ENCODE data around the gene KIF22. TPM values are rescaled to one million over a fixed set of nuclear protein-coding genes. Genes with fewer than 3 reads are reported as not detected.
"Not testable (repeated sequence)": the region's sequence is repeated elsewhere in the genome, so short reads cannot be mapped to it uniquely, and the experiment has no call there.

The KIF22 gene
- polyA plus RNA-seq, 3 donors, result 22.0 to 46.2 (median 28.9) TPM

DNA sequence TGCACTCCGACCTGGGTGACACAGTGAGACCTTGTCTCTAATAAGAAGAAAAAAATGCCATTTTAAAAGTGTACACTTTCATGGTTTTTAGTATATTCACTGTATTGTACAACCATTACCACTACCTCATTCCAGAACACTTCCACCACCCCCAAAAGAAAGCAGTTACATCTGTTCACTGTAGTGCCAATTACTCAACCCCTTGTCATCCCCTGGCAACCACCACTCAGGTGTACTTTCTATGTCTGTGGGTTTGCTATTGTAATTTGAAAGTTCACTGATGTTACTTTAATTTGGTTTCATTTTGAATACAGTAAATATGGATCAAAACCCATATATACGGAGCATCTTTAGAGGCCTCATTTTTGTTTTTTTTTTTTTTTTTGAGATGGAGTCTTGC, 6.4 kb upstream of the KIF22 start:
- Histone ChIP-seq H2AFZ (ENCODE audit: insufficient read depth, low read depth, low read length, poor library complexity, severe bottlenecking) (no peak overlapping the region), H4K20me1 (ENCODE audit: insufficient read depth, low read length) (no peaks in the 10 kb centered on the region), H3K4me1 (ENCODE audit: control insufficient read depth in 1 of 2, insufficient read depth in 2 of 2, low read length in 2 of 2) (peaks cover 8 to 11% of the 10 kb centered on the region in 2 donors), H3K27me3 (ENCODE audit: control insufficient read depth in 2 of 2, insufficient read depth in 2 of 2, low read length in 2 of 2) (no peaks in the 10 kb centered on the region), H3K9me3 (replicated peaks in 1 of 2; ENCODE audit: control insufficient read depth in 1 of 2, insufficient read depth in 1 of 2, low read length in 2 of 2) (no peaks in the 10 kb centered on the region), H3K9ac (ENCODE audit: insufficient read depth, low read length, poor library complexity, severe bottlenecking) (no peak overlapping the region), H3K4me3 (replicated peaks in 1 of 3; ENCODE audit: low read depth in 2 of 3, low read length in 3 of 3) (no peak overlapping the region), H3K36me3 (replicated peaks in 1 of 2; ENCODE audit: control insufficient read depth in 1 of 2, insufficient read depth in 2 of 2, low read length in 2 of 2) (no peaks in the 10 kb centered on the region), H3K4me2 (replicated peaks; ENCODE audit: extremely low read depth, low read length, poor library complexity, severe bottlenecking) (no peak overlapping the region), H3K27ac (ENCODE audit: low read depth in 1 of 2, low read length in 2 of 2) (no peak overlapping the region), H3K79me2 (ENCODE audit: insufficient read depth, low read length) (no peaks in the 10 kb centered on the region)
- intact Hi-C loops (cut with micrococcal nuclease), result no loop called here
- TF ChIP-seq, protein P1, sequence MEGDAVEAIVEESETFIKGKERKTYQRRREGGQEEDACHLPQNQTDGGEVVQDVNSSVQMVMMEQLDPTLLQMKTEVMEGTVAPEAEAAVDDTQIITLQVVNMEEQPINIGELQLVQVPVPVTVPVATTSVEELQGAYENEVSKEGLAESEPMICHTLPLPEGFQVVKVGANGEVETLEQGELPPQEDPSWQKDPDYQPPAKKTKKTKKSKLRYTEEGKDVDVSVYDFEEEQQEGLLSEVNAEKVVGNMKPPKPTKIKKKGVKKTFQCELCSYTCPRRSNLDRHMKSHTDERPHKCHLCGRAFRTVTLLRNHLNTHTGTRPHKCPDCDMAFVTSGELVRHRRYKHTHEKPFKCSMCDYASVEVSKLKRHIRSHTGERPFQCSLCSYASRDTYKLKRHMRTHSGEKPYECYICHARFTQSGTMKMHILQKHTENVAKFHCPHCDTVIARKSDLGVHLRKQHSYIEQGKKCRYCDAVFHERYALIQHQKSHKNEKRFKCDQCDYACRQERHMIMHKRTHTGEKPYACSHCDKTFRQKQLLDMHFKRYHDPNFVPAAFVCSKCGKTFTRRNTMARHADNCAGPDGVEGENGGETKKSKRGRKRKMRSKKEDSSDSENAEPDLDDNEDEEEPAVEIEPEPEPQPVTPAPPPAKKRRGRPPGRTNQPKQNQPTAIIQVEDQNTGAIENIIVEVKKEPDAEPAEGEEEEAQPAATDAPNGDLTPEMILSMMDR (IDR thresholded peaks at IDR 0.05), result no peak
- Mint-ChIP-seq H3K4me3 (no peak overlapping the region), H3K36me3 (no peaks in the 10 kb centered on the region), H3K27me3 (ENCODE audit: low read depth in 3 of 3) (peaks cover 0 to 4% (median 2%) of the 10 kb centered on the region in 3 donors), H3K4me1 (peaks cover 10% of the 10 kb centered on the region), H3K9me3 (peaks cover 0 to 2% (median 0%) of the 10 kb centered on the region in 7 donors), H3K27ac (no peak overlapping the region)
- WGBS (ENCODE audit: insufficient coverage), result no CpG with 5 or more reads among the region's 2 CpGs
- DNase-seq, result no peak

DNA sequence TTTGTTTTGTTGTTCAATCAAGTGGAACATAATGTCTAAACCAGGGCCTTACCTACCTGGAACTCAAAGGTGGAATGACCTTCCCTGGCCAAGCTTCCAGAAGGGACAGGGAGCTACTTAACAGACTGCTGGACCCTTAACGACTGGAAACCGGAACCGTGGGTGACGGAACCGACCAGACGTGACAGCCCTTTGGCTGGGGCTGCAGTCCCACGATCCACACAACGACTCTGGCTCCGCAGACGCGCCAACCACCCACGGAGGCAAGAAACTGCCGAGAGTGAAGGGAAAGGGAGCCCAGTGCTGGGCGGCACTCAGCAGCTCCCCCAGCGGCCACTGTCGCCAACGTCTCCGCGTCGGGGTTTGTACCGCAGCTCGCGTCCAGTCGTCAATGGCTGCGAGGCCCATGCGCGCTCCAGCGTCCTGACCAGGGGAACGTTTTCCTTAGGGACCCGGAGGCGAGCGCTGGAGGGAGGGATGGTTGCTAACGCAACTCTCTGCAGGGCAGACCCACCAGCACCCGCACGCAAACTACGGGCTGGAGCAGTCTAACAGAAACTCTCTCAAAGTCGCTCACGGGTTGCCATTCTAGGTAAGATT, 5.5 kb upstream of the KIF22 start:
- H3K4me3 ChIP-seq (replicated peaks in 1 of 3; ENCODE audit: low read depth in 2 of 3, low read length in 3 of 3), result peak overlapping the region in 2 of 3 experiments; percentile 4 to 53
- H2AFZ ChIP-seq (ENCODE audit: insufficient read depth, low read depth, low read length, poor library complexity, severe bottlenecking), result peak overlapping the region; percentile 86
- no peak overlapping the region for H3K27ac ChIP-seq (ENCODE audit: low read depth in 1 of 2, low read length in 2 of 2)
- intact Hi-C loops (cut with micrococcal nuclease), result loop anchor here in 1 of 2 donors (5.0 kb wide), 1 partner anchor 43 kb away; no protein-coding TSS in a partner anchor
- no peaks in the 10 kb centered on the region for H3K27me3 ChIP-seq (ENCODE audit: control insufficient read depth in 2 of 2, insufficient read depth in 2 of 2, low read length in 2 of 2)
- TF ChIP-seq, protein P1 (IDR thresholded peaks at IDR 0.05), result peak; percentile 85
- peaks cover 0 to 2% (median 0%) of the 10 kb centered on the region in 7 donors for H3K9me3 Mint-ChIP-seq
- DNase-seq, result peak; percentile 64 to 69 (median 69)
- no peaks in the 10 kb centered on the region for H3K79me2 ChIP-seq (ENCODE audit: insufficient read depth, low read length)
- peak overlapping the region; percentile 62 to 79 for H3K4me3 Mint-ChIP-seq
- no peak overlapping the region for H3K9ac ChIP-seq (ENCODE audit: insufficient read depth, low read length, poor library complexity, severe bottlenecking)
- peaks cover 0 to 2% (median 0%) of the 10 kb centered on the region in 3 donors for H3K27me3 Mint-ChIP-seq (ENCODE audit: low read depth in 3 of 3)
- peaks cover 13 to 17% of the 10 kb centered on the region in 2 donors for H3K4me1 ChIP-seq (ENCODE audit: control insufficient read depth in 1 of 2, insufficient read depth in 2 of 2, low read length in 2 of 2)
- H3K27ac Mint-ChIP-seq, result peak overlapping the region in 2 of 7 donors; percentile 18 to 75
- H3K36me3 ChIP-seq (replicated peaks in 1 of 2; ENCODE audit: control insufficient read depth in 1 of 2, insufficient read depth in 2 of 2, low read length in 2 of 2), result no peaks in the 10 kb centered on the region
- peak overlapping the region; percentile 67 for H3K4me2 ChIP-seq (replicated peaks; ENCODE audit: extremely low read depth, low read length, poor library complexity, severe bottlenecking)
- H3K9me3 ChIP-seq (replicated peaks in 1 of 2; ENCODE audit: control insufficient read depth in 1 of 2, insufficient read depth in 1 of 2, low read length in 2 of 2), result no peaks in the 10 kb centered on the region
- H3K4me1 Mint-ChIP-seq, result peaks cover 16% of the 10 kb centered on the region
- H4K20me1 ChIP-seq (ENCODE audit: insufficient read depth, low read length), result no peaks in the 10 kb centered on the region
- WGBS (ENCODE audit: insufficient coverage), result 10% methylated on average over 33 of the region's 38 CpGs
- H3K36me3 Mint-ChIP-seq, result no peaks in the 10 kb centered on the region

DNA sequence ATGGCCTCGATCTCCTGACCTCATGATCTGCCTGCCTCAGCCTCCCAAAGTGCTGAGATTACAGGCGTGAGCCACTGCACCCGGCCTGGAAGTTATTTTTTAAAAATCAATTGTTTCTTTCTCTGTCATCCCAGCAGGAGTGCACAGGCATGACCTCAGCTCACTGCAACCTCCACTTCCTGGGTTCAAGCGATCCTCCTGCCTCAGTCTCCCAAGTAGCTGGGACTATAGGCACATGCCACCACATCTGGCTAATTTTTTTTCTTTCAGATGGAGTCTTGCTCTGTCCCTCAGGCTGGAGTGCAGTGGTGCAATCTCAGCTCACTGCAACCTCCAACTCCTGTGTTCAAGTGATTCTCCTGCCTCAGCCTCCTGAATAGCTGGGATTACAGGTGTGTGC, 3.4 kb upstream of the KIF22 start:
- not testable (repeated sequence) for DNase-seq; H3K4me3 Mint-ChIP-seq; H3K4me2 ChIP-seq (replicated peaks; ENCODE audit: extremely low read depth, low read length, poor library complexity, severe bottlenecking); H3K9ac ChIP-seq (ENCODE audit: insufficient read depth, low read length, poor library complexity, severe bottlenecking); H3K27me3 Mint-ChIP-seq (ENCODE audit: low read depth in 3 of 3); H3K36me3 ChIP-seq (replicated peaks in 1 of 2; ENCODE audit: control insufficient read depth in 1 of 2, insufficient read depth in 2 of 2, low read length in 2 of 2); H3K4me3 ChIP-seq (replicated peaks in 1 of 3; ENCODE audit: low read depth in 2 of 3, low read length in 3 of 3); H3K27ac Mint-ChIP-seq; H3K9me3 Mint-ChIP-seq; H2AFZ ChIP-seq (ENCODE audit: insufficient read depth, low read depth, low read length, poor library complexity, severe bottlenecking); H4K20me1 ChIP-seq (ENCODE audit: insufficient read depth, low read length); H3K27me3 ChIP-seq (ENCODE audit: control insufficient read depth in 2 of 2, insufficient read depth in 2 of 2, low read length in 2 of 2); H3K36me3 Mint-ChIP-seq; H3K9me3 ChIP-seq (replicated peaks in 1 of 2; ENCODE audit: control insufficient read depth in 1 of 2, insufficient read depth in 1 of 2, low read length in 2 of 2); H3K27ac ChIP-seq (ENCODE audit: low read depth in 1 of 2, low read length in 2 of 2)
- H3K4me1 Mint-ChIP-seq, result peaks cover 30% of the 10 kb centered on the region
- intact Hi-C loops (cut with micrococcal nuclease), result loop anchor here in 1 of 2 donors (5.0 kb wide), 1 partner anchor 45 kb away; no protein-coding TSS in a partner anchor
- H3K4me1 ChIP-seq (ENCODE audit: control insufficient read depth in 1 of 2, insufficient read depth in 2 of 2, low read length in 2 of 2), result peaks cover 28 to 33% of the 10 kb centered on the region in 2 donors
- peaks cover 17% of the 10 kb centered on the region for H3K79me2 ChIP-seq (ENCODE audit: insufficient read depth, low read length)
- 93% methylated on average over 3 of the region's 4 CpGs for WGBS (ENCODE audit: insufficient coverage)
